GM18870 (cell line): ENCODE measurements around the gene TTI1.

Source experiments
- ATAC-seq: cut with Tn5 transposase; IDR thresholded peaks from one replicate; pipeline ENCODE4 v1.9.1; 2021; ENCODE audit warnings: moderate library complexity; ENCODE audit not compliant: unreplicated experiment

The TTI1 gene

DNA sequence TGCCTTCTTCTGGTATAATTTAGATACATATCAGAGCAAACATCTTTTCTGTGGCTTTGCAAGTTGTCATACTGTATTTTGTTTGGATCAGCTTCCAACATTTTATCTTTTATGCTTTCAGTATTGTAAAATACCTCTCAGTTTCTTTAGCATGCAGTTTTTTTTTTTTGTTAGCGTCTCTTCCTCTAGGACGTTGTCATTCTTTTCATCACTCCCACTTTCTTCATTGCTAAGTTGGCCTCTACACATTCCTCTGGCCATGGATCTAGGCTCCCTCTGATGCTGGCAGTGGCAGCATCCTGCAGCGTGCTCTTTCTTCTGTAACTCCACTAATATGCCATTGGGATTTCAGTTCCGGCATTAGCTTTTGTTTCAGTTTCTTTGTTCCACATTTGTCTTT, 22.0 kb upstream of the TTI1 start:
- ATAC-seq = no peak

- no peak for ATAC-seq
These were observed 21.4 kb upstream of the TTI1 start for GRCh38 chr20:38054647-38055046.

DNA sequence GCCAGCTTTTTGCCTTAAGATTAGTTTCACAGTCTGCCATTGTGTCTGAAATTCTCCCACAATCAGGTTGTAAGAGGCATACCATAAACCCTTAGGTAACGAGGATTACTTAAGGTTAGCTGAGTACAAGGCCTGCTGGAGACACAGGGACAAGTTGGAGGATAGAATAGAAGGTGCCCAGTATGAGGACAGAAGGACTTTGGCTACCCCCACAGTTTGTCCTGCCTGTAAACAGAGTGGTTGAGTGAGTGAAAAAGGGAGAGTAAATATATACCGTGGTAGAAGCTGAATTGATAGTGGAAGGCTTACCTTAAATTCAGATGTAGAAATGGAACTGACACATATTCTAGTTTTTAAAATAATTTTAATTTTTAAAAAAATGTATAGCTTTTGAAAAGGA, 19.6 kb upstream of the TTI1 start:
- no peak for ATAC-seq

- no peak for ATAC-seq
These were observed 17.4 kb upstream of the TTI1 start for GRCh38 chr20:38050686-38051085.

- ATAC-seq = no peak
These were observed 16.5 kb upstream of the TTI1 start for GRCh38 chr20:38049800-38050199.

- no peak for ATAC-seq
These were observed 13.3 kb upstream of the TTI1 start for GRCh38 chr20:38046572-38046971.

- no peak for ATAC-seq
These were observed 11.4 kb upstream of the TTI1 start for GRCh38 chr20:38044685-38045084.

DNA sequence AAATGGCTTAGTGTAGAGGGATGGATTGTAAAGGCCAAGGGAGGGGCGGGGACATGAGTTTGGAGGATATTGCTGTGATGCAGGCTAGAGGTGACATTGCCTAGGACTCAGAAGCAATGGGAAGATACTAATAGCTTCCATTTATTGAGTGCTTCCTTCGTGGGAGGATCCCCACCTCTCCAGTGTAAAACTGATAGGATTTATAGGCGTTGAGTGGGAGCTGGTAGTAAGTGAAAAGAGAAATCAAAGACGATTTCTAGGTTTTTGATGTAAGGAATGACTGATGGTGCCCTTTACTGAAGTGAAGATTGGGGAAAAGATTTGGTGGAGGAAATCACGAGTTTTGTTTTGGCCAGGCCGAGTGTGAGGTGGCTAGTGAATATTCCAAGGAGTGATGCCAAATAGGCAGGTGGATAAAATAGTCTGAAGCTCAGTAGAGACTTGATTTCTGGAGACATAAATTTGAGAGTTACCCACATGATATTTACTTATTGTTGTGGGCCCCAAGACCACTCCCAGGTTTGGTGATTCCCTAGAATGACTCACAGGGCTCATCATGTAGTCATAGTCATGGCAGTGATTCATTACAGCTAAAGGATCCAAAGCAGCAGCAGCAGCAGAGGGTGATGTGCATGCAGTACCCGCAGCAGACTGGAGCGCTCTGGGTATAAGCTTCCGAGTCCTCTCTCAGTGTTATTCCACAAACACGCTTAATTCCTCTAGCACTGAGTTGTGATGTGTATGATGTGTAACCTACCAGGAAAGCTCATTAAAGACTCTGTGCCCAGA, 10.4 kb upstream of the TTI1 start:
- ATAC-seq = no peak

GRCh38 chr20:38040276-38040675, 7.0 kb upstream of the TTI1 start:
- no peak for ATAC-seq

- ATAC-seq = no peak
These were observed 3.1 kb upstream of the TTI1 start for GRCh38 chr20:38036366-38036765.

- no peak for ATAC-seq
These were observed 1.7 kb upstream of the TTI1 start for GRCh38 chr20:38034961-38035360.

DNA sequence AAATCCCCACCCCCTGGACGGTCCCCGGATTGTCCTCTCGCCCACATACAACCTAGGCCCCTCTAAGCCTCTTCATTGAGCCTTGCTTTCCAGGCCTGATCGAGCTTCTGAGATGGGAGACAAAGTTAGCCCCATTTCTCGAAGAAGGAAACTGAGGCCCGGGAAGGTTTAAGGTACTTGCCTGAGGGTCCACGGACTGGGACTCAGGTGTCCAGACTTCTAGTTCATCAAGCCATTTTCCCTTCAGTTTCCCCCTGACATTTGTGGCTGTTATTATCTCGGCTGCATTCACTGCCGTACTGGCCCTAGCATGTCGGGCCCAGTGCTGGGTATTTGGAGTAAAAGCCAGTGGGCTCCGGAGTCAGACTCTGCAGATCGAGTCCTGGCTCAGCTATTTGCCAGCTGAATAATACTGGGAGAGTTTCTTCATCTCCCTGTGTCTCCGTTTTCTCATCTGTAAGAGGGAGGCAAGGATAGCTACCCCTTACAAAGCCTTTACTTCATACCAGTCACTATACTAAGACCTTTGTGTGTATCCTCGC, 923 bp upstream of the TTI1 start:
- no peak for ATAC-seq

DNA sequence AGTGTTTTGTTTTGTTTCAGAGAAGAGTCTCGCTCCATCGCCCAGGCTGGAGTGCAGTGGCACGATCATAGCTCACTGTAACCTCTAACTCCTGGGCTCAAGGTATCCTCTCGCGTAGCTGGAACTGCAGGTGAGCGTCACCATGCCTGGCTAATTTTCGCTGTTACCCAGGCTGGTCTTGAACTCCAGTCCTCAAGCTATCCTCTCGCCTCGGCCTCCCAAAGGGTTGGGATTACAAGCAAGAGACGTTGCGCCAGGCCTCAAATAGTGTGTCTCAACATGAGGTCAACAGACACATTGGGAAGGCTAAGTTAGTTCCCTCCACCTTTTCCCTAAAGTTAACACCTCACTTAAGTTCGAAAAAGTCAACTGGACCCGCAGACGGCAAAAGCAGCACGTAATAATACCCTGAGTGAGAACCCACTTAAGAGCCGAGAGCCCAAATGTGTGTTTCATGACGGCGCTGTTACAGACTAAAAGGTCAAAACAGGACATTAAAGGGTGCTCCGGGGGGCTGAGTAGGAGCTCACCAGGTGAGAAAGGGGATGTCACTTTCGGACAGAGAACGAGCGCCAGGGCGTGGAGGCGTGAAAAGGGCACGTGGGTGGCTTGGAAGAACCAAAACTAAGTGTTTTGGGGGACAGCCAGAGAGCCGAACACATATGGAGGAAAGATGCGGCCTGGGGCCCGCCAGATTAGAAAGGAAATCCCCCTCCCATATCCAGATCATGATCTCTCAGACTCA, 499 bp downstream of the TTI1 start:
- peak; percentile 39 for ATAC-seq

DNA sequence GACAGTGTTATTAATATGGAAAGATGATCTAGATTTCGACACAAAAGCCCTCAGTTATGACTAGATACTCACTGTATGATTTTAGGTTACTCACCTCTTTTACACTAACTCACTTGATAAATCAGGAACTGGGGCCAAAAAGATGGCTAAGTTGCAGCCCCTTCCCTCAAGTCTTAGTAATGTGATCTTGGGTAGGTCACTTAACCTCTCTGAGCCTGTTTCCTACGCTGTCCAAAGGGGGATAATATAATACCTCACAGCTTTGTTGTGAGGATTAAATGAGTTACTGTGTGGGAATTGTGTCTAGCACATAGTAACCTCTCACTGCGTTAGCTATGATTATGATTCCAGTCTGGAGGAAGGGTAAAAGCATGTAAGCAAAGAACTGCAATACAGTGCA, 1.3 kb downstream of the TTI1 start:
- ATAC-seq = no peak

DNA sequence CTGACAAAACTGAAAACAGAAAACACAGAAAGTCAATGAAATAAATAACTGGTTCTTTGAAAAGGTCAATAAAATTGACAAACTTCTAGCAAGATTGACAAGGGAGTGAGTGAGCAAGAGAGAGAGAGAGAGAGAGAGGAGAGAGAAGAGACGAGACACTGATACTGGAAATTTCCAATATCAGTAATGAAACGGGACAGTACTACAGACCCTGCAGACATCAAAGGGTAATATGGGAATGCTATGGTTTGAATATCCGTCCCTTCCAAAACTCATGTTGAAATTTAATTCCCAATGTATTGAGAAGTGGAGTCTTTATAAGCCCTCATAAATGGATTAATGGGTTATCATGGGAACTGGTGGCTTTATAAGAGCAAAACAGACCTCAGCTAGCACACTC, 3.8 kb downstream of the TTI1 start:
- ATAC-seq = no peak

GRCh38 chr20:38024496-38024895, 8.8 kb downstream of the TTI1 start:
- ATAC-seq = no peak

- ATAC-seq = no peak
These were observed 9.9 kb downstream of the TTI1 start for GRCh38 chr20:38023181-38024001.

DNA sequence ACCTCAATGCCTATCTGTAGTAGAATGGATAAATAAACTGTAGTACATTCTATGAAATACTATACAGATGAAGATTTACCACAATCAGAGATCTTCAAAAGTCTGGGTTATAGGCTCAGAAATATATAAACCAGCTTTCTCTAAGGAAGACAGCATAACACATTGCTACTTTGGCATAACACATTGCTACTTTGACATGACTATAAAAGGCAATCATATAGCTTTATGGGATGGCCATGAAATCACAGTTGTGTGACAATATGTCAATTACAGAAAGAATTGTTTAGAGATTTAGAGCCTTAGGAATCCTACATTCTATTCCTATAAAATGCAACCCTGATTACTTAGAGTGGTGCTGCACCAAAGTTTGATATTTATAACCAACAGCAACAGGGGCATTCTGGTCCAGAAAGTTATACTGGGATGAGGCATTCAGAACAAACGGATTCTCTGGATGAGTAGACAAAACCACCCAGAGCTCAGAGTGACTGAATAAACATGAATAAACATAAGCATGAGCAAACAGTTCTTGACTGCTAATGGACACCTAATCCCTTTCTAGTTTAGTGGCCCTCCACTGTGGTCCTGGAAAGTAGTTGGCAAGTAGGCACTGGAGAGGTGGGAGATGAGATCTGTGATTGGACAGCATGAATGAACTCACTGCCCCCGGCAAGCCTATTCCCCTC, 12.0 kb downstream of the TTI1 start:
- ATAC-seq = no peak

GRCh38 chr20:38018385-38018784, 14.9 kb downstream of the TTI1 start:
- no peak for ATAC-seq

DNA sequence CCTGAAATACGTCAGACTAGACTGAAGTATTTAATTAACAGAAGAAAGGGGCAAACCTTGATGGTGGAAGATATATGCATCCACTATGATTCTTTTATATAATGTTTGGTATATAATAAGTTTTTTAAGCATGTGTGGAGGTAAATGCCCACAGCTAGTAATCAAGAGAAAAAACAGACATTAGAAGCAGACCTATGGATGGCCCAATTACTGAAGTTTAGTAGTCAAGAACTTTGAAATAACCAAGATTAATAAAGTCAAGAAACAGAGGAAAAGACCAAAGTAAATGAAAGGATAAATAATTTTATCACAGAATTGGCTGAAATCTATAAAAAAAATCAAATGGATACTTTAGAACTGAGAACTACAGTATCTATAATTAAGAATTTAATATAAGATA, 15.3 kb downstream of the TTI1 start:
- ATAC-seq = no peak

- no peak for ATAC-seq
These were observed 19.4 kb downstream of the TTI1 start for GRCh38 chr20:38013887-38014286.
